ENCODE data around the gene B4GALNT3.

GRCh38 chr12:569803-570434 is 110.2 kb downstream of the B4GALNT3 start:
- no peak for TF ChIP-seq EZH2 (IDR thresholded peaks at IDR 0.05; ENCODE audit: insufficient read depth, poor library complexity, severe bottlenecking)
- no peak for TF ChIP-seq EZH2phosphoT487 (IDR thresholded peaks at IDR 0.05; ENCODE audit: insufficient read depth, low read depth)
